Neutrophil (primary cell): ENCODE data around the gene INO80E.

Experiments
- H3K27ac ChIP-seq: fragments of 200-600 bp; sonication (generic); 2 replicates; pipeline ENCODE4 v1.5.1; 2016; ENCODE audit warnings: mild to moderate bottlenecking, moderate library complexity
- H3K27me3 ChIP-seq: fragments of 200-600 bp; sonication (generic); 2 replicates; pipeline ENCODE4 v1.6.0; 2016; ENCODE audit warnings: mild to moderate bottlenecking
- H3K36me3 ChIP-seq: fragments of 200-600 bp; sonication (generic); 2 replicates; pipeline ENCODE4 v1.5.1; 2017
- H3K4me1 ChIP-seq, 2 experiments: fragments of 200-600 bp in 1 of 2; sonication (generic) in 1 of 2; 1 replicate in 1 of 2; 2 replicates in 1 of 2; pipeline versions ENCODE4 v1.5.1 to v1.6.1; 2013 to 2016; ENCODE audit warnings: low read depth in 1 of 2, low read length in 1 of 2, mild to moderate bottlenecking in 1 of 2, moderate library complexity in 1 of 2; ENCODE audit not compliant: control insufficient read depth in 1 of 2, insufficient read depth in 1 of 2
- H3K4me3 ChIP-seq, 2 experiments: fragments of 200-600 bp in 1 of 2; sonication (generic) in 1 of 2; 1 replicate in 1 of 2; 2 replicates in 1 of 2; pipeline ENCODE4 v1.5.1; 2013 to 2016; ENCODE audit warnings: low read depth in 1 of 2, low read length in 1 of 2, mild to moderate bottlenecking in 1 of 2, moderate library complexity in 1 of 2
- H3K9me3 ChIP-seq: fragments of 200-600 bp; sonication (generic); 2 replicates; pipeline ENCODE4 v1.5.1; 2016
- TF ChIP-seq, protein P1 (sequence below): fragments of 200-600 bp; sonication (generic); IDR thresholded peaks from 2 replicates; pipeline ENCODE4 v1.5.1; 2016; ENCODE audit warnings: antibody characterized with exemption

Gene INO80E

GRCh38 chr16:29991571-29991904 is 4.5 kb upstream of the INO80E start:
- peaks cover 69% of the 10 kb centered on the region for H3K36me3 ChIP-seq
- H3K27ac ChIP-seq, result no peak overlapping the region
- no peak overlapping the region for H3K4me3 ChIP-seq
- peaks cover 14 to 21% of the 10 kb centered on the region in 2 experiments for H3K4me1 ChIP-seq
- H3K27me3 ChIP-seq, result no peaks in the 10 kb centered on the region
- H3K9me3 ChIP-seq, result no peaks in the 10 kb centered on the region
- TF ChIP-seq, protein P1, sequence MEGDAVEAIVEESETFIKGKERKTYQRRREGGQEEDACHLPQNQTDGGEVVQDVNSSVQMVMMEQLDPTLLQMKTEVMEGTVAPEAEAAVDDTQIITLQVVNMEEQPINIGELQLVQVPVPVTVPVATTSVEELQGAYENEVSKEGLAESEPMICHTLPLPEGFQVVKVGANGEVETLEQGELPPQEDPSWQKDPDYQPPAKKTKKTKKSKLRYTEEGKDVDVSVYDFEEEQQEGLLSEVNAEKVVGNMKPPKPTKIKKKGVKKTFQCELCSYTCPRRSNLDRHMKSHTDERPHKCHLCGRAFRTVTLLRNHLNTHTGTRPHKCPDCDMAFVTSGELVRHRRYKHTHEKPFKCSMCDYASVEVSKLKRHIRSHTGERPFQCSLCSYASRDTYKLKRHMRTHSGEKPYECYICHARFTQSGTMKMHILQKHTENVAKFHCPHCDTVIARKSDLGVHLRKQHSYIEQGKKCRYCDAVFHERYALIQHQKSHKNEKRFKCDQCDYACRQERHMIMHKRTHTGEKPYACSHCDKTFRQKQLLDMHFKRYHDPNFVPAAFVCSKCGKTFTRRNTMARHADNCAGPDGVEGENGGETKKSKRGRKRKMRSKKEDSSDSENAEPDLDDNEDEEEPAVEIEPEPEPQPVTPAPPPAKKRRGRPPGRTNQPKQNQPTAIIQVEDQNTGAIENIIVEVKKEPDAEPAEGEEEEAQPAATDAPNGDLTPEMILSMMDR, result no peak

DNA sequence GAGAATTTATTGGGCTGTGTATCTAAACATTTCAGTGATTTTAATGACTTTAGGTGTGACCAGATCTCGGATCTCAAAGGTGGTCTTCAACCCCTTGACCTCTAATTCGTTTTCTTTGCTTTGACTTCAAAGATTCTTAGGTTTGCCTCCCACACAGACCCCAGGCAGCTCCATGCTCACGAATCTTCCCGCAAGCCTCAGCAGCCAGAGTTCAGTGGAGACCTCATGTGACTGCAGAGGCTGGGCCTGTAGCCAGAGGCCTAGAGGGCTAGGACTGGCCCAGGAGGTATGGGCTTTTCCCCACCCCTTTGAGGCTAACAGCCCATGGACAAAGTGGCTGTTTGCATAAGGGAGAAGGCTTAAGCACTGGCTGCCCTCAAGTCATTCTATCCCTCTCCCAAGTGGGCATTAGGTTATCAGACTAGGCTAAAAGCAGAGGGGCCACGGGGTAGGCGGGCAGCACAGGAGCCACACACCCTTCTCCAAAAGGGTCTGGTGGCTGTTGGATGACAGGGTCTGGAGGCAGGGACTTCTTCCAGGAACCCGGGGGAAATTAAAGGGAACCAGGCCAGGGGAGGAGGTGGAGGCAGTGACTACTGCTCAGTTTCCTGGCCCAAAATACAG is 3.6 kb upstream of the INO80E start:
- Histone ChIP-seq H3K4me1 (peaks cover 19 to 25% of the 10 kb centered on the region in 2 experiments), H3K27me3 (no peaks in the 10 kb centered on the region), H3K36me3 (peaks cover 60% of the 10 kb centered on the region), H3K4me3 (no peak overlapping the region), H3K27ac (no peak overlapping the region), H3K9me3 (no peaks in the 10 kb centered on the region)
- TF ChIP-seq, protein P1, result no peak

DNA sequence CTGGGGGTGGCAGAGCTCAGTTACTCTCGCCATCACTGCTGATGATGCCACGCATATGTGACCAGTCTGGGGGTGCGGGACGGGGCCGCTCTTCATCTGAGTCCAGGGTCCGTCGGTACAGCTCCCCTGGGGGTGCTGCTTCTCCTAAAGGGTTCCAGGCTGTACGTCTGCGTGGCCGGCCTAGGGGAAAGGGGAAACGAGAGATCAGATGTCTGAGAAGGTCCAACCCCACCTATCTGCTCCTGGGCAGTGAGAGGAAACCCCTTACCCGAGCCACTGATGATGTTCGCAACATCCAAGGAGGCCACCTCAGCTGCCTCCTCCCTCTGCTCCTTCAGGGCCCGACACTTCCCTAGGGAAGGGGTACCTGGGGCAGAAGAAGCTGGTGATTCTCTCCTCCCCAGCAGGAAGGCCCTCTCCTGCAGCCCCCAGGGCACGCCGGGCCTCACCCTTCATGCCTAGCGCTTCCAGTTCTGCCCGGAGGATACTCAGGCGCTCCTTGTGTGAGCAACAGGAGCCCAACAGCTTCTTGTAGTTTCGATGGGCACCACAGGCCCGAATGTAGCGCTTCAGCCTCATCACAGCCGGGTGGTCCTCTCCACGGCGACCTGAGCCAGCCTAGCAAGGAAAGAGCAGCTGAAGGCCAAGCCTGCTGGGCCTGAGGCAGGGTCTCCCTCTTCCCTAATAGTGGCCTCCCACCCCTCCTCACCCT is 2.7 kb upstream of the INO80E start:
- Histone ChIP-seq H3K4me3 (no peak overlapping the region), H3K36me3 (peaks cover 51% of the 10 kb centered on the region), H3K27ac (no peak overlapping the region), H3K4me1 (peaks cover 19 to 25% of the 10 kb centered on the region in 2 experiments), H3K27me3 (no peaks in the 10 kb centered on the region), H3K9me3 (no peaks in the 10 kb centered on the region)
- TF ChIP-seq, protein P1, result no peak

DNA sequence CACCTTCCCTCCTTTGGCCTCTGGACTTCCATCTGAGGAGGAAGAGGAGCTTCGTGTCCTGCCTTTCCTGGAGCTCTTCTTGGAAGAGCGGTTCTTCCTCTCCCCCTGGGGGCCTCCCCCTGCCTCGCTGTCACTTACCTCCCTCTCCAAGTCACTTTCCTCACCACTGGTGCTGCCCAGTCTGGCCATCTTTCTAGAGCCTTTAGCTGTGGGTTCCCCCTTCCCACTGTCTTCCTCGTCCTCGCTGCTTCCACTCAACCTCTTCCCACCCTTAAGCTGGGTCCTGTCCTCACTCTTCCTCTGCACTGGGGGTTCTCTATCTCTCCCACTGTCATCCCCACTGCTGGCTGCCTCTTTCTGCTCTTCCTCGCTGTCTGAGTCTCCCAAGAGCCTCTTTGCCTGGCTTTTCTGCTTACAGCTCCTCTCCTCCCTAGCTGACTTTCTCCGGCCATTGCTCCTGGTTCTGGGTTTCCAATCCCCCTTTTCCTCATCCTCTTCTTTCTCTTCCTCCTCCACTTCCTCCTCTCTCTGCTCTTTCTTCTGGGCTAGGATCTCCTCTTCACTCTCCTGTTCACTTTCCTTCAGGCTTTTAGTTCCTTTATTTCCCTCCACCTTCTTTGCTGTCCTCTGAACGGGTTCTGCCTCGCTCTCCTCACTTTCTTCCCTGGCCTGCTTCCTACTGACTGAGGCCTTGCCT is 2.0 kb upstream of the INO80E start:
- peak overlapping the region; percentile 80 for H3K27ac ChIP-seq

GRCh38 chr16:29994600-29995323 is 1.3 kb upstream of the INO80E start:
- Histone ChIP-seq H3K27me3 (no peaks in the 10 kb centered on the region), H3K4me1 (peaks cover 19 to 25% of the 10 kb centered on the region in 2 experiments), H3K4me3 (peak overlapping the region; percentile 100), H3K36me3 (peaks cover 45% of the 10 kb centered on the region), H3K9me3 (no peaks in the 10 kb centered on the region), H3K27ac (peak overlapping the region; percentile 80)
- TF ChIP-seq, protein P1, result no peak

More for the DNA sequence above, 2.0 kb upstream of the INO80E start:
- Histone ChIP-seq H3K9me3 (no peaks in the 10 kb centered on the region), H3K4me3 (peak overlapping the region in 1 of 2 experiments; percentile 100), H3K4me1 (peaks cover 19 to 25% of the 10 kb centered on the region in 2 experiments), H3K36me3 (peaks cover 45% of the 10 kb centered on the region), H3K27me3 (no peaks in the 10 kb centered on the region)
- TF ChIP-seq, protein P1, result no peak
